DMS153 (cell line): ENCODE data around the gene LMX1B.
"Not testable (repeated sequence)": the region's sequence is repeated elsewhere in the genome, so short reads cannot be mapped to it uniquely, and the experiment has no call there.

Source experiments
- DNase-seq: peaks from one replicate; lab custom pipeline; 2025; lab: John Stamatoyannopoulos, UW

Gene LMX1B

GRCh38 chr9:126613651-126614050 is at the start of gene LMX1B:
Gene LMX1B, plus strand, starts transcription at chr9:126613928. Its CDS starts 522 bp downstream, at chr9:126614450.
- DNase-seq, result no peak

GRCh38 chr9:126564128-126564527 is 49.6 kb upstream of the LMX1B start:
- DNase-seq, result no peak

GRCh38 chr9:126564716-126565115 is 49.0 kb upstream of the LMX1B start:
- no peak for DNase-seq

- no peak for DNase-seq
These were observed 48.2 kb upstream of the LMX1B start for GRCh38 chr9:126565336-126566128.

- no peak for DNase-seq
These were observed 44.7 kb upstream of the LMX1B start for GRCh38 chr9:126569036-126569435.

- DNase-seq, result no peak
These were observed 35.7 kb upstream of the LMX1B start for GRCh38 chr9:126578029-126578428.

- not testable (repeated sequence) for DNase-seq
These were observed 33.4 kb upstream of the LMX1B start for GRCh38 chr9:126580319-126580718.

GRCh38 chr9:126581893-126582292 is 31.8 kb upstream of the LMX1B start:
- DNase-seq, result no peak

- no peak for DNase-seq
These were observed 31.3 kb upstream of the LMX1B start for GRCh38 chr9:126582427-126582826.

GRCh38 chr9:126583144-126583760 is 30.5 kb upstream of the LMX1B start:
- DNase-seq, result no peak

- DNase-seq, result no peak
These were observed 29.1 kb upstream of the LMX1B start for GRCh38 chr9:126584611-126585010.

GRCh38 chr9:126586236-126586635 is 27.5 kb upstream of the LMX1B start:
- no peak for DNase-seq

GRCh38 chr9:126587187-126588185 is 26.2 kb upstream of the LMX1B start:
- DNase-seq, result no peak

- DNase-seq, result no peak
These were observed 25.1 kb upstream of the LMX1B start for GRCh38 chr9:126588491-126589168.

- no peak for DNase-seq
These were observed 24.4 kb upstream of the LMX1B start for GRCh38 chr9:126589349-126589748.

- no peak for DNase-seq
These were observed 22.6 kb upstream of the LMX1B start for GRCh38 chr9:126591083-126591482.

- DNase-seq, result no peak
These were observed 21.8 kb upstream of the LMX1B start for GRCh38 chr9:126591922-126592321.

- DNase-seq, result no peak
These were observed 21.3 kb upstream of the LMX1B start for GRCh38 chr9:126592461-126592860.

GRCh38 chr9:126595982-126596381 is 17.7 kb upstream of the LMX1B start:
- no peak for DNase-seq

- no peak for DNase-seq
These were observed 14.6 kb upstream of the LMX1B start for GRCh38 chr9:126599047-126599650.
